OCI-LY3 (cell line): ENCODE data around the gene PICK1.

Experiments
- H2AFZ ChIP-seq: fragments of 200-600, 300-600 bp; shearing (Covaris generic); 2 replicates; pipeline ENCODE4 v1.6.0; 2014; ENCODE audit warnings: antibody characterized with exemption, low read depth, low read length
- H3K27ac ChIP-seq: fragments of 200-600, 300-600 bp; sonication (generic); 2 replicates; pipeline ENCODE4 v1.5.1; 2014; ENCODE audit warnings: mild to moderate bottlenecking, low read length, moderate library complexity, mixed read lengths
- H3K27me3 ChIP-seq: fragments of 200-600, 300-600 bp; sonication (generic); 2 replicates; pipeline ENCODE4 v1.6.1; 2014; ENCODE audit warnings: low read depth, low read length, mixed read lengths
- H3K36me3 ChIP-seq: fragments of 200-600, 300-600 bp; sonication (generic); replicated peaks from 2 replicates; pipeline ENCODE3; 2014; ENCODE audit warnings: low read depth, low read length, mixed read lengths
- H3K4me1 ChIP-seq: fragments of 300-600, 200-600 bp; sonication (generic); 2 replicates; pipeline ENCODE4 v1.6.1; 2014; ENCODE audit warnings: low read length, mixed read lengths
- H3K4me2 ChIP-seq: fragments of 200-600, 300-600 bp; sonication (generic); 2 replicates; pipeline ENCODE4 v1.6.1; 2014; ENCODE audit warnings: low read length, mixed read lengths
- H3K4me3 ChIP-seq: fragments of 300-600, 200-600 bp; sonication (generic); 2 replicates; pipeline ENCODE4 v1.5.1; 2014; ENCODE audit warnings: antibody characterized with exemption, mild to moderate bottlenecking, low read length, moderate library complexity
- H3K79me2 ChIP-seq: fragments of 300-600, 200-600 bp; shearing (Covaris generic); 2 replicates; pipeline ENCODE4 v1.6.1; 2014; ENCODE audit warnings: mild to moderate bottlenecking, low read length, mixed read lengths
- H3K9ac ChIP-seq: fragments of 300-600, 200-600 bp; shearing (Covaris generic); 2 replicates; pipeline ENCODE4 v1.6.0; 2014; ENCODE audit warnings: mild to moderate bottlenecking, low read length, moderate library complexity
- H3K9me3 ChIP-seq: fragments of 200-600, 300-600 bp; shearing (Covaris generic); 2 replicates; pipeline ENCODE4 v1.6.1; 2014; ENCODE audit warnings: low read length, mixed read lengths; ENCODE audit not compliant: insufficient read depth
- H4K20me1 ChIP-seq: fragments of 200-600, 300-600 bp; sonication (generic); 2 replicates; pipeline ENCODE4 v1.6.1; 2016; ENCODE audit warnings: low read length, mixed read lengths; ENCODE audit not compliant: insufficient read depth
- CTCF ChIP-seq: fragments of 200-600, 300-600 bp; sonication (generic); IDR thresholded peaks from 2 replicates; pipeline ENCODE4 v1.5.1; 2014; ENCODE audit warnings: antibody characterized with exemption, low read length, low read depth
- EZH2phosphoT487 ChIP-seq: fragments of 200-600 bp; shearing (Covaris generic); IDR thresholded peaks from 2 replicates; pipeline ENCODE4 v1.6.1; 2018; ENCODE audit warnings: antibody characterized with exemption, mixed run types, low read depth

Gene PICK1

GRCh38 chr22:38029370-38029769 is 27.8 kb upstream of the PICK1 start:
- Histone ChIP-seq H3K79me2 (no peaks in the 10 kb centered on the region), H3K4me1 (peaks cover 6% of the 10 kb centered on the region), H3K4me2 (no peak overlapping the region), H3K4me3 (no peak overlapping the region), H2AFZ (no peak overlapping the region), H3K27me3 (peaks cover 42% of the 10 kb centered on the region), H3K36me3 (no peaks in the 10 kb centered on the region), H4K20me1 (no peaks in the 10 kb centered on the region), H3K27ac (no peak overlapping the region), H3K9ac (no peak overlapping the region), H3K9me3 (no peaks in the 10 kb centered on the region)
- no peak for TF ChIP-seq EZH2phosphoT487
- TF ChIP-seq CTCF, result no peak

GRCh38 chr22:38029901-38030300 is 27.3 kb upstream of the PICK1 start:
- Histone ChIP-seq H3K4me1 (peaks cover 11% of the 10 kb centered on the region), H3K27me3 (peaks cover 38% of the 10 kb centered on the region), H2AFZ (no peak overlapping the region), H3K27ac (no peak overlapping the region), H3K4me3 (no peak overlapping the region), H4K20me1 (no peaks in the 10 kb centered on the region), H3K36me3 (no peaks in the 10 kb centered on the region), H3K9ac (no peak overlapping the region), H3K4me2 (no peak overlapping the region), H3K9me3 (no peaks in the 10 kb centered on the region), H3K79me2 (no peaks in the 10 kb centered on the region)
- TF ChIP-seq EZH2phosphoT487, result no peak
- no peak for TF ChIP-seq CTCF

GRCh38 chr22:38030311-38031133 is 26.7 kb upstream of the PICK1 start:
- H4K20me1 ChIP-seq, result no peaks in the 10 kb centered on the region
- H3K27ac ChIP-seq, result no peak overlapping the region
- H3K27me3 ChIP-seq, result peaks cover 32% of the 10 kb centered on the region
- TF ChIP-seq EZH2phosphoT487 (no peak), CTCF (no peak)
- no peak overlapping the region for H3K4me2 ChIP-seq
- H3K4me3 ChIP-seq, result no peak overlapping the region
- H3K36me3 ChIP-seq, result no peaks in the 10 kb centered on the region
- peaks cover 17% of the 10 kb centered on the region for H3K4me1 ChIP-seq
- H3K79me2 ChIP-seq, result no peaks in the 10 kb centered on the region
- H3K9ac ChIP-seq, result no peak overlapping the region
- no peaks in the 10 kb centered on the region for H3K9me3 ChIP-seq
- no peak overlapping the region for H2AFZ ChIP-seq

- H3K36me3 ChIP-seq, result no peaks in the 10 kb centered on the region
- H4K20me1 ChIP-seq, result no peaks in the 10 kb centered on the region
- no peak overlapping the region for H2AFZ ChIP-seq
- H3K9me3 ChIP-seq, result no peaks in the 10 kb centered on the region
- peaks cover 23% of the 10 kb centered on the region for H3K27me3 ChIP-seq
- H3K9ac ChIP-seq, result no peak overlapping the region
- peaks cover 20% of the 10 kb centered on the region for H3K4me1 ChIP-seq
- TF ChIP-seq EZH2phosphoT487 (no peak), CTCF (no peak)
- no peak overlapping the region for H3K4me2 ChIP-seq
- no peak overlapping the region for H3K27ac ChIP-seq
- H3K4me3 ChIP-seq, result no peak overlapping the region
- no peaks in the 10 kb centered on the region for H3K79me2 ChIP-seq
These were observed 25.7 kb upstream of the PICK1 start for GRCh38 chr22:38031491-38031890.
